ENCODE results near the gene SFMBT2.

Gene SFMBT2

DNA sequence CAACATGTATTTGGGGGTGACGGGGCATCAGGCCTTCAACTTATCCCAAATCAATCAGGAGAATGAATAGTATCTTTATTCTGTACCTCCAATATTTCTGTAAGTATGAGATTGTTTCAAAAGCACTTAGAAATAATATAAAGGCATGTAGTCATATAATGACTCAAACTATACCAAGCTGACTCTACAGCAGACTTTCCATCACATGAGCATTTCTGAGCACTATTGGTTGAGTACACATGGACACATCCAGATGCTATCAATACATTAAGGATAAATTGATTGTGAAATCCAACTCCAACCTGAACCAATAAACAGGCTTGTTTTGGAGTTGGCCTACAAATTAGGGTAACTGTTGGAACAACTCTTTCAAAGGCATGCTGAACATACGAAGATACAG lies 229.4 kb downstream of the SFMBT2 start:
- TF ChIP-seq ZNF274 (IDR thresholded peaks at IDR 0.05; ENCODE audit: low read depth, low read length): no peak
- no peak overlapping the region for H3K4me3 ChIP-seq (ENCODE audit: low read length)

DNA sequence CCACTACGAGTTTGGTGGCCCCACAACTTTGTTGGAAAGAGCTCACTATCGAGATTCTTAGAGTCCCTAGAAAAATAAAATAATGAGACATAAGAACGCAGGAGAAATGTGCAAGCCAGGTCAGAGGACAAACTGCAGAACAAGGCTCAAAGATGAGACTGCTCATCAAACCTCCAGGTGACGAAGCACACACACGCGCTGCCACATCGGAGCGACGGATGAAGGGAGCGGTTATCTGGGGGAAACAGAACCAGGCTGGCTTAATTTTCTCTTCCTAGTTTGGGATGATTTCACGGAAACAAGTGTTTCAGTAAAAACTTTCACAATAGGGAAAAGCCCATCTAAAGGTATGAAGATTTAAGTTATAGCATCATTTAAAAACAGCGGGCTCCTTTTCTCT lies 231.3 kb downstream of the SFMBT2 start:
- TF ChIP-seq ZNF274 (IDR thresholded peaks at IDR 0.05; ENCODE audit: low read depth, low read length): no peak

DNA sequence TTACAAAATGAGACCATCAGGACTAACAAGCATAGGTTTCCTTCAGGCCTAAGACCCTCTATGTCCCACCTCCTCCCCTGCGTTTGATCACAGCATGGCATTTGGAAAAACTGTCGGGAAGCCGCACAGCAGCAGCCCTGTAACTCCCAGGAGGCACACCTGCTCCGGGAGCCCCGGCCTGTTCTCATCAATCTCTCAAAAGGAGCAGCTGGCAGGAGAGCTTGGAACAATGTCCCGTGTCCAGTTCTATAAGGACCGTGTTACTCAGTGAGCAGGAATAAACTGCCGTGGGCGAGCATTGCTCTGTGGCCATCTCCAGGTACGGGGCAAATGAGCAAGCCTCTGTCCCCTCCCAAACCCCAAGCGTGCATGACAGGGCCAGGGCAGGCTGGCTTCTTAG lies 236.9 kb downstream of the SFMBT2 start:
- TF ChIP-seq ZNF274 (IDR thresholded peaks at IDR 0.05; ENCODE audit: low read depth, low read length): no peak
- no peak overlapping the region for H3K4me3 ChIP-seq (ENCODE audit: low read length)

More for the DNA sequence above, 231.3 kb downstream of the SFMBT2 start:
- H3K4me3 ChIP-seq (ENCODE audit: low read length): no peak overlapping the region

DNA sequence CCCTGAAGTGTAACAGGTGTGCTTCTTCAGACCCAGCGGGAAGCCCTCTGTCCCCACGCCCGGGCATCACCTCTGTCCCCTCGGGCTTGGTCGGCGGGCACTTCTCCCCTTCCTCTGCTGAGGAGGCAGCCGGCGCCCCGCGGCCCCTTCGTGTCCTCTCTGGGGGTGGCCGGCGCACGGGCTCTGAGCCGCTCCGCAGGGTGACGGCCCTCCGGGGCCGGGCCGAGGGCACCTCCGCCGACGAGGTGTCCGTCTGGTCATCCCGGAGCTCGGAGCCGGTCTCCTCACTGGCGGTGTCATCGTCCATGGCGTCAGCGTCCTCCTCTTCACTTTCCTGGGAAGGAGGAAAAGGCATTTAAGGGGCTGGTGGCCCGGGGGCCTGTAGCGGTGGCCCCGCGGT lies 239.0 kb downstream of the SFMBT2 start:
- no peak overlapping the region for H3K4me3 ChIP-seq (ENCODE audit: low read length)
- no peak for TF ChIP-seq ZNF274 (IDR thresholded peaks at IDR 0.05; ENCODE audit: low read depth, low read length)

DNA sequence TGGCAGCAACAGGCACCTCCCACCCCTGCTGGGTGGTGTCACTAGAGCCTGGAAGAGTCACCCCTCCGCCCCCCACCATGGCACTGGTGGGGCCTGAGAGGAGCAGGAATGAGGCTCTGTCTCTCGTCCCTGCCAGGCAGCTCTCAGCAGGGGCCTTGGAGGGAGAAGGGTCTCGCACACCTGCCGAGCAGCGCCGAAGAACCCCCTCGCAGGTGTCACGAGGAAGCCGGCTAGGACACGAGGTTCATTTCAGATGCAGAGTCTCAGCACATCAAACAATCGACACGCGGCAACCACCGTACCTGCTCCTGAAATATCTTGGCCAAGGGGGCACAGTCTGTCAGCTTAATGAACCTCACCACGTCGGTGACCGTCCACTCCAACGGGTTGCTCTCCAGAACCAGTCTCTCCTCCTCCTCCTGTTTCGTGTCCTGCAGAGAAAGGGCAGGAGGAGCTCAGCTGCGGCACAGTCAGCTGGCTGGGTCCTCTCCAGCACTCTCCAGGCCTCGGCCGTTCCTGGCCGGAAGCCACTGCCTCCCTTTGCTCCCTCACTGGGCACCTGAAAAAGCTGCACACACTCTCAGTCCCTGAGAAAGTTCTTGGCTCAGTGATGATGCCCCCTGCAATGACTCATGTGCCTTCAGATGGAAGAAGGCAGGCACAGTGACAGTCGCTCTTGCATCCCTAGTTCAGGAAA lies 240.1 kb downstream of the SFMBT2 start:
- no peak overlapping the region for H3K4me3 ChIP-seq (ENCODE audit: low read length)
- no peak for TF ChIP-seq ZNF274 (IDR thresholded peaks at IDR 0.05; ENCODE audit: low read depth, low read length)

DNA sequence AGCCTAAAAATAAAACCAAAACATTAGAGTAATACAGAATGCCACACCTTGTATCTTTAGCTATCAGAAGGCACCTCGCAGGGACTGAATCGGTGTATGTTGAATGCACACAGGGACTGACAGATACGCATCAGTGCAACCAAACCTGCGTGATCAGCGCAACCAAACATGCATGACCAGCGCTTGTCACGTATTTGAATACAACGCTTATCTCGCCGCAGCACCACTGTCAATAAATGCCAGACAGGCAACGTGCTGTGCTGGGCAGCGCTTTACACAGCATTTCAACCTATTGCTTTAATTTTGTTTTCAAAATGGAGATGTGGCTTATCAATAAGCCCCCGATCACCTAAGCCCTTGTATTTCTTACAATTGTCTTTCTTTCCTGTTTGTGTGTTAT lies 242.4 kb downstream of the SFMBT2 start:
- TF ChIP-seq ZNF274 (IDR thresholded peaks at IDR 0.05; ENCODE audit: low read depth, low read length): no peak
- no peak overlapping the region for H3K4me3 ChIP-seq (ENCODE audit: low read length)

DNA sequence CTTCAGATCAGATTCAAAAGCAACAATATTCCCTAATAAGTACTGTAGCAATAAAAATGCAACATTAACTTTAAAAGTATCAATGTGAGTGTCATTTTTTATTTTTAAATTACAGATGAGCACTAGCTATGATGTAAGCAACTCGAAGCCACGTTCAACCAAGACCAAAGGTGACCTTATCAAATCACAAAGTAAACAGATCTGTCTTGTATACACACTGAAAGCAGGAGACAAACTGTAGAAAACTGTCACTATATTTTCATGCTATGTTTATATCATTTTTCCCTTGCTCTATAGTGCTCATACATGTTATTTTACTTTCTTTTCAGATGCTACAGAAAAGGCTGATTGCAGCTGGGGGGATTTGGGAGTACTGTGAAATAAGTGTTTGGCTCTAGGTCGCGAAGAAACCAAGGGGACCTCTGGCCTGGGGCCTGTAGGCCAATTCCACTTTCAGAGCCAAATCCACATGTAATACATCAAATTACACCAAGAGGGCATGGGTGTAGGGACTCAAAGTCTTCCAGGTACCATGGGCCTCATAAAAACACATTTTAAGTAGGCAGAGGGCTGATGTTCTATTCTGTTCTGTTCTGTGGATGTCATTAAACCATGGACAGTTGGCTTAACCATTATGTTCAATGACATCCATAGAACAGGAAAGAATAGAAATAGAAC lies 245.2 kb downstream of the SFMBT2 start:
- no peak for TF ChIP-seq ZNF274 (IDR thresholded peaks at IDR 0.05; ENCODE audit: low read depth, low read length)
- H3K4me3 ChIP-seq (ENCODE audit: low read length): no peak overlapping the region

DNA sequence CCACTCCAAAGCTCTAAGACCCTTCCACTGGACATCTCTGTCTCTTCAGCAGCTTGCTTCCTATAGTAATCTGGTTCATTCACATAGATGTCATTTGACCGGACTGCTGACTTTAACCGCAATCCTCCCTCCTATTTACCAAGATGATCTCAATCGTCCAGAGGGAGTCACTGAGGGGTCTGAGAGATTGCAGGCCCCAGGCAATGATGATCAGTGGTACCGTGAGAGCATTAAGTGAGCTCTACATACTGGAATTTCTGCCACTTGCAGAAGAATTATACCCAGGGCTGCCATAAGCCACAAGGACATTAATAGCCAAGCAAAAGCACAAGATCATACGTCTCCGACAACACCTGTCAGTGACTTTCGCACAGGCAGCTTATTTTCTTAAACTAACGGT lies 245.9 kb downstream of the SFMBT2 start:
- no peak overlapping the region for H3K4me3 ChIP-seq (ENCODE audit: low read length)
- no peak for TF ChIP-seq ZNF274 (IDR thresholded peaks at IDR 0.05; ENCODE audit: low read depth, low read length)

DNA sequence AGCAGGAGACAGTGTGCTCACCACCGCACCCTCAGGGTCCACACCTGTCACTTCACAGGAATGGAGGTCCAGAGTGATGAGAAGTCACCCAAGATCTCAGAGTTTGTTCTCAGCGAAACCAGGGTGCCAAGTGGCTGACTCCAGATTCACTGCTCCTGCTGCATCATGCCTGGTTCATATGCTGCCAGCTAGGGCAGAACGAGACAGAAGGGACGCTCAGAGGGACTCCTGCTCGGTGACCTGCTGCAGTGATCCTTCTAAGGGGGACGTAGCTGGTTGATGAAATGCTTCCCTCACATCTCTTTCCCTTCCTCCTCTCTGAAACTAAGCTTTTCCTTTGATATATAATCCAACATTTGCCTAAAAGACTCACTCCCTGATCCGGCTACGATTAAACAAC lies 248.5 kb downstream of the SFMBT2 start:
- TF ChIP-seq ZNF274 (IDR thresholded peaks at IDR 0.05; ENCODE audit: low read depth, low read length): no peak
- no peak overlapping the region for H3K4me3 ChIP-seq (ENCODE audit: low read length)

DNA sequence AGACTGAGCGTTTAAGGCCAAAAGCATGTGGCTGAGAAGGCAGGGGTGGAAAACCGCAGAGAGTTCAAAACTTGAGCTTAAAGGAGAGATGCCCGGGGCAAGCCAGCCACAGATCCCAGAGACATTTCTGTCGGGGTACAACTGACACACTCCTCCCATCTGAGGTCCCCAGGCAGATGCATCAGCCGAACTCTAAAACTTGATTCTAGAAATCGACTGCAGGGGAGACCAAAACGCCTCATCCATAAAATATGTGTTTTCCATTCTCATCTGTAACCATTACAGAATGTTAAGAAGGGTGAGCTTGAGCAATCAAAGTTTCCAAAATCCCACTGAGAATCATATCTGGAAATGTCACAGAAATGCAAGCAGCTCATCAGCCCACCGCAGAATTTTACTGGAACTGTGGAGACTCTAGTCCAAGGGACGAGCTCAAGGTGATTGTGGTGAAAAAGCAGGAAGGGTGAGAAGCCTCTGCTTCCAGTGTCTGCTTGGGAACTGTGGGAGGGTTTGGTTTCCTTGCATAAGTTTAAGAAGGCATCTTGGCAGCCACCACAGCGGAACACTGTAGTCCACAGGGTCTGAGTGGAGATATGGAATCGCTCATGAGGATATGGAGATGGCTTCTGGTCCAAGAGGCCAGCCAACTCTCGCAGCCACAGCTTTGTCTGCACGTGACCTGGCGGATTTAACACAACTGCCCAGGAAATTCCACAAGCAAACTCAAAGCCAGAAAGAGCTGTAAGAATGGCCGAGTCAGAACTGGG lies 249.2 kb downstream of the SFMBT2 start:
- no peak for TF ChIP-seq ZNF274 (IDR thresholded peaks at IDR 0.05; ENCODE audit: low read depth, low read length)

DNA sequence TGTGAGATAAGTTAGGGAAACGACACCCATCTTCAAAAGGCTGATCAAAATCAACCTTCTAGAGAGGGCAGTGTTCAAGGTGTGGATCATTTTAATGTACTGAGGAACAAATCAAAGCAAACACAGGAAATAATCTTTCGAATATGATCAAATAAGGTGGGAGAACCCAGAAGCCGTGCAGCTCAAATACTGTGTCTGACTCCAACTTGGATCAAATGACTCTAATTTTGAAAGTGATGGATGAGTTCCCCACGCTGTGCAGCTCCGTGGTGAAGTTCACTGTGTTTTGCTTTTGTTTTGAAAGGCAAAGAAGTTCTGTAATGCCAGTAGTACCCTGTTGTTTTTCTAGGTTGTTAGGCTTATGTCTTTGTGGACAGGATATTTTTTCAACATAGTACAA lies 250.9 kb downstream of the SFMBT2 start:
- no peak overlapping the region for H3K4me3 ChIP-seq (ENCODE audit: low read length)
- no peak for TF ChIP-seq ZNF274 (IDR thresholded peaks at IDR 0.05; ENCODE audit: low read depth, low read length)

More for the DNA sequence above, 249.2 kb downstream of the SFMBT2 start:
- H3K4me3 ChIP-seq (ENCODE audit: low read length): no peak overlapping the region

DNA sequence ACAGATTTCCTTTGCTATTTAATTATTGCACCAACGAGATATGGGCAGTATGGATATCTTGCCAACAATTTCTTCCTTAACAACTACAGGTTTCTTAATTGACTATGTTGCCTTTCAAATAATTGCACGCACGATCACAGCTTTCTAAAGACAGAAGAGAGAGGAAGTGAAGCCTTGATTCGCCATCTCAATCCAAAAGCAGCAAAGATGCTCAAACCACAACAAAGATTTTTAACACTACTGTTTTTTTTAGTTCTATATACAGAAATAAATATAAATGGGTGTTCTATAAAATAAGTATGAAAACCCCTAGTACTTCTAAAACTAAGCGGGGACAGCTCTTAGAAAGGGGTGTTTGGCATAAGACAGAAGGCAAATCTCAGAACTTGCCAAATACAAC lies 251.3 kb downstream of the SFMBT2 start:
- TF ChIP-seq ZNF274 (IDR thresholded peaks at IDR 0.05; ENCODE audit: low read depth, low read length): no peak
- H3K4me3 ChIP-seq (ENCODE audit: low read length): no peak overlapping the region

DNA sequence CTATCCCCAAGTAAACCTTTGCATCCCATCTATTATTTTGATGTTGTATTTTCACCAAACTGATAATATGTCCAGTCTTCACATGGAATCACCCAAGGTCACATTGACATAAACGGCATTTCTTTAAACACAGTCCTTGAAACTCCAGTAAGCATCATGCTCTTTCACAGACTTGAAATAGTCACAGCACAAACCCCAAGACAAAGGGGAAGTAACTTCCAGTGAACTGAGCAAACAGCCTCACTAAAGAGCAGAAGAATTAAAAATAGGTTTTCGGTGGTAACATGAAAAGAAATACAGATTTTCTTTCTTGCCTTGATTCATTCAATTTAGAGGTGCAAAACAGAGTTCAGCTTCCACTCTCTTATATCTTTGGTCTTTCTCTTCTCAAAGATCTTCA lies 253.7 kb downstream of the SFMBT2 start:
- TF ChIP-seq ZNF274 (IDR thresholded peaks at IDR 0.05; ENCODE audit: low read depth, low read length): no peak
- H3K4me3 ChIP-seq (ENCODE audit: low read length): no peak overlapping the region

DNA sequence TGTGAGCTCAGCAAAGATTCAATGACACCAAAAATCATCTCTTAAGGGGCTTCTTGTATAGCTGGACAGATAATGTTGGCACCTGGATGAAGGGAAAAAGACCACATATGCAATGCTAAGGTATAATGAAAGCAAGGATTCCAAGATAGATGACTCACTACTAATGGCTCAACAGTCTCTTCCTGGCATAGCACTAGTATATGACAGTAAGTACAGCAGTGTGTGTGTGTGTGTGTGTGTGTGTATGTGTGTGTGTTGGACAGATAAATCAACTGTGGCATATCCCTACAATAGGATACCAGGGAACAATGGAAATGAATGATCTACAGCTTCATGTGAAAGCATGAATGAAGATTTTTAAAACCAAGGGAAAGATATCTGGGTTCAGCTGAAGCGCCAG lies 257.1 kb downstream of the SFMBT2 start:
- no peak for TF ChIP-seq ZNF274 (IDR thresholded peaks at IDR 0.05; ENCODE audit: low read depth, low read length)
- no peak overlapping the region for H3K4me3 ChIP-seq (ENCODE audit: low read length)

DNA sequence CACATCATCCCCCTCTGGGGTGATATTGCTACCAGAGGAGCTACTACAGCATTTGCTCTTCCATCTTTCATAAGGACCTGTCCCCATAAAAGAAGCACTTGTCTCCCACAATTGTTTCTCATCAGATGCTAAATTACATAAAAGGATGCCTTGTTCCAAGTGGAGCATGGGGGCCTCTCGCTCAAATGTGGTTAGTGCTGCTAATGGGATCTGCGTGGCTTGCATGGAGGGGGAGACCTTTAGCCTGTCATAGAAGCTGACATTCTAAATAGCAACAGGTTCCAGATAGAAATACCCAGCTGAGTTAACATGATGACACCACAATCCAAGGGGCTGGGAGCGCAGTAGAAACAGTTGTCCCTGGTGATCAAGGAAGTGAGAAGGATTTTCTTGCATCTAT lies 257.9 kb downstream of the SFMBT2 start:
- no peak overlapping the region for H3K4me3 ChIP-seq (ENCODE audit: low read length)
- TF ChIP-seq ZNF274 (IDR thresholded peaks at IDR 0.05; ENCODE audit: low read depth, low read length): no peak

Data from GM08714 (cell line).